Endothelial cell of umbilical vein (primary cell): ENCODE results near the gene TATDN3. TPM values are rescaled to one million over a fixed set of nuclear protein-coding genes. Genes with fewer than 3 reads are reported as not detected.
A peak's percentile ranks its signal among the peaks of the same experiment; 100 is the strongest.

Experiments used
- BruUV-seq: library from RNA; stranded (reverse); fragments of 400-500 nt; replicated peaks from 2 replicates; lab custom pipeline; 2021; lab: Mats Ljungman, UMichigan
- CTCF ChIA-PET: fragments of 300-600, 350-600 bp; sonication (Branson Sonifier 250); formaldehyde crosslinking; loops from one replicate; lab custom pipeline; 2021; ENCODE audit warnings: antibody characterized with exemption, inconsistent platforms; lab: Charles Lee
- POLR2A ChIA-PET: fragments of 300-600, 350-600 bp; sonication (Branson Sonifier 250); formaldehyde crosslinking; loops from one replicate; lab custom pipeline; 2021; ENCODE audit warnings: antibody characterized with exemption, inconsistent platforms; lab: Charles Lee
- DNase-seq: peaks from one replicate; pipeline ENCODE4 v3.0.0-alpha.2; 2011; ENCODE audit warnings: low read depth, low spot score
- FAIRE-seq: peaks from 2 replicates; lab custom pipeline; 2011; peaks lifted over from hg19 to GRCh38; lab: Jason Lieb, UNC
- H2AFZ ChIP-seq: 2 replicates; pipeline ENCODE4 v1.6.0; 2012; ENCODE audit warnings: low read depth, low read length, control low read depth, inconsistent platforms
- H3K27ac ChIP-seq: 2 replicates; pipeline ENCODE4 v1.5.1; 2011; ENCODE audit warnings: low read depth, mild to moderate bottlenecking, control low read depth, low read length, moderate library complexity; ENCODE audit not compliant: insufficient read depth
- H3K27me3 ChIP-seq, 2 experiments: 2 replicates each; pipeline versions ENCODE4 v1.6.0 to v1.6.1; 2011; ENCODE audit warnings: low read length in 2 of 2, mixed read lengths in 1 of 2; ENCODE audit not compliant: control insufficient read depth in 2 of 2, insufficient read depth in 2 of 2
- H3K36me3 ChIP-seq, 2 experiments: 2 replicates in 1 of 2; 3 replicates in 1 of 2; pipeline ENCODE4 v1.5.1; 2011; ENCODE audit warnings: low read length in 2 of 2, mild to moderate bottlenecking in 1 of 2, moderate library complexity in 1 of 2; ENCODE audit not compliant: control insufficient read depth in 2 of 2, insufficient read depth in 2 of 2; ENCODE audit errors: extremely low read depth in 1 of 2
- H3K4me1 ChIP-seq: 3 replicates; pipeline ENCODE4 v1.5.1; 2011; ENCODE audit warnings: mild to moderate bottlenecking, low read length; ENCODE audit not compliant: control insufficient read depth, insufficient read depth; ENCODE audit errors: extremely low read depth
- H3K4me2 ChIP-seq: 2 replicates; pipeline ENCODE4 v1.6.1; 2011; ENCODE audit warnings: low read length, control low read depth, mixed read lengths; ENCODE audit not compliant: insufficient read depth
- H3K4me3 ChIP-seq, 3 experiments: fragments of 200-600 bp in 1 of 3; sonication (generic), shearing (Covaris generic) in 1 of 3; replicated peaks in 1 of 3; 2 replicates each; pipeline ENCODE4 v1.5.1; 2011 to 2016; ENCODE audit warnings: control low read depth in 3 of 3, low read length in 3 of 3, mild to moderate bottlenecking in 2 of 3, inconsistent platforms in 1 of 3, low read depth in 1 of 3, moderate library complexity in 1 of 3; ENCODE audit not compliant: insufficient read depth in 1 of 3
- H3K79me2 ChIP-seq: 2 replicates; pipeline ENCODE4 v1.6.0; 2012; ENCODE audit warnings: low read length, inconsistent platforms; ENCODE audit not compliant: control insufficient read depth, insufficient read depth
- H3K9ac ChIP-seq: replicated peaks from 2 replicates; pipeline ENCODE3; 2011; ENCODE audit warnings: low read length, control low read depth; ENCODE audit not compliant: insufficient read depth; ENCODE audit errors: extremely low read depth
- H3K9me1 ChIP-seq: replicated peaks from 3 replicates; pipeline ENCODE4 v1.6.0; 2011; ENCODE audit warnings: mild to moderate bottlenecking, low read length; ENCODE audit not compliant: control insufficient read depth, insufficient read depth; ENCODE audit errors: extremely low read depth
- H3K9me3 ChIP-seq: replicated peaks from 2 replicates; pipeline ENCODE4 v1.5.1; 2012; ENCODE audit warnings: low read length, inconsistent platforms; ENCODE audit not compliant: control insufficient read depth, insufficient read depth
- H4K20me1 ChIP-seq: replicated peaks from 2 replicates; pipeline ENCODE3; 2011; ENCODE audit warnings: mild to moderate bottlenecking, low read length; ENCODE audit not compliant: control insufficient read depth, insufficient read depth; ENCODE audit errors: extremely low read depth
- EZH2 ChIP-seq: IDR thresholded peaks from 2 replicates; pipeline ENCODE4 v1.6.1; 2012; ENCODE audit warnings: borderline replicate concordance, low read depth, mild to moderate bottlenecking, moderate library complexity, low read length, inconsistent platforms; ENCODE audit not compliant: severe bottlenecking
- FOS ChIP-seq: IDR thresholded peaks from 2 replicates; pipeline ENCODE4 v1.6.1; 2011; ENCODE audit warnings: mild to moderate bottlenecking, low read length, moderate library complexity, borderline replicate concordance; ENCODE audit not compliant: insufficient read depth
- JUN ChIP-seq: IDR thresholded peaks from 2 replicates; pipeline ENCODE4 v1.6.1; 2011; ENCODE audit warnings: borderline replicate concordance, low read depth; ENCODE audit not compliant: insufficient read length, insufficient read depth
- dilution Hi-C: fragments of 300-500 bp; cut with MboI; formaldehyde crosslinking; loops from one replicate; pipeline ENCODE4 v1.15.0; 2019; ENCODE audit warnings: low sequenced_read_pairs; ENCODE audit not compliant: extremely low pct_ligation_motif_present
- intact Hi-C: fragments of 100-400 bp; cut with micrococcal nuclease; formaldehyde crosslinking; loops from one replicate; pipeline ENCODE4 v1.10.0; 2022
- polyA plus RNA-seq, 4 experiments: library from polyadenylated mRNA; depleted of rRNA in 3 of 4; stranded (reverse) in 3 of 4; unstranded in 1 of 4; fragments of >200 nt; gene quantifications; 2 replicates each; pipeline versions ENCODE4 v1.2.1 to v1.2.3, GENCODE V29; 2011 to 2012; ENCODE audit warnings: missing spikeins in 1 of 4
- total RNA-seq: library from RNA; stranded (reverse); gene quantifications from 2 replicates; pipeline ENCODE4 v1.2.3, GENCODE V29; 2021
- TF ChIP-seq, protein P1 (sequence below): IDR thresholded peaks from 2 replicates; pipeline ENCODE4 v1.6.1; 2011; ENCODE audit not compliant: insufficient read depth, insufficient read length
- TF ChIP-seq, protein P2 (sequence below), 2 donors: IDR thresholded peaks; 1 replicate in 1 of 2; 2 replicates in 1 of 2; pipeline ENCODE4 v1.5.1; 2011; ENCODE audit warnings: low read length in 2 of 2, mild to moderate bottlenecking in 2 of 2, moderate library complexity in 2 of 2, control low read depth in 1 of 2, inconsistent platforms in 1 of 2, low read depth in 1 of 2; ENCODE audit not compliant: insufficient read depth in 1 of 2; ENCODE audit errors: extremely low read depth in 1 of 2

Gene TATDN3
- total and polyA plus RNA-seq, 2 donors (not counting 3 experiments of a cell fraction or from before 2014, with no cell fraction given): 4.3 to 8.0 TPM

DNA sequence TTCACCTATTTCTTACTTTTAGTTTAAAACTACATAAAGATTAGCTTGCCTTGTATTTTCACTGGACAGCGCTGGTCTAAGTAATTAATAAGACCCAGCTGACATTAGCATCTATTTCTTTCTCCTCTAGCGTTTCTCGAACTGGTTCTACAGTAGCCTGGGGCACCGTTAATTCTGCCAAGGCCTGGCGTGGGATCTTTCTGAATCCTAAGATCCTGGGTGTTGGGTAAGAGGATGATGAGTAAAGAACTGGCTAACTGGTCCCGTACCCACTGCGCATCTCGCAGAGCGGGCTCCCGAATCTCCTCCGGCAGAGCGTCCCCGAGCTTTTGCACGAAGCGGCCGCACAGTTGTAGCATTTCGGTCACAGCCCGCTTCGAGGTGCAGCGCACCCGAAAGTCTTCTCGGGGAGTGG lies 426 bp upstream of the TATDN3 start:
- dilution Hi-C loops: no loop called here
- POLR2A ChIA-PET: interaction anchor here (1.3 kb wide), 1 partner anchor 183 kb away, joined by 3 read pairs; the partner anchor contains the start of gene ATF3
- CTCF ChIA-PET: interaction anchor here (1.2 to 2.2 kb wide), 5 partner anchors 16 to 314 kb away, joined by 3 to 23 read pairs (median 5); no protein-coding TSS in a partner anchor

More for the DNA sequence above, 426 bp upstream of the TATDN3 start:
- no peaks in the 10 kb centered on the region for H3K36me3 ChIP-seq
- H3K79me2 ChIP-seq: peaks cover 8% of the 10 kb centered on the region
- peak overlapping the region; percentile 77 to 97 (median 94) for H3K4me3 ChIP-seq
- no peaks in the 10 kb centered on the region for H3K27me3 ChIP-seq
- BruUV-seq: TSS peak; percentile 89
- H3K4me2 ChIP-seq: peak overlapping the region; percentile 95
- intact Hi-C loops: loop anchor here (1.0 kb wide), 3 partner anchors 8 to 224 kb away; partner anchors contain the start of genes ANGEL2 and FLVCR1
- H3K9ac ChIP-seq: peak overlapping the region; percentile 97
- peak overlapping the region; percentile 54 for H3K27ac ChIP-seq
- no peak for TF ChIP-seq EZH2
- TF ChIP-seq JUN: no peak
- TF ChIP-seq FOS: no peak
- TF ChIP-seq, protein P1, sequence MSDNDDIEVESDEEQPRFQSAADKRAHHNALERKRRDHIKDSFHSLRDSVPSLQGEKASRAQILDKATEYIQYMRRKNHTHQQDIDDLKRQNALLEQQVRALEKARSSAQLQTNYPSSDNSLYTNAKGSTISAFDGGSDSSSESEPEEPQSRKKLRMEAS: no peak
- TF ChIP-seq, protein P2, sequence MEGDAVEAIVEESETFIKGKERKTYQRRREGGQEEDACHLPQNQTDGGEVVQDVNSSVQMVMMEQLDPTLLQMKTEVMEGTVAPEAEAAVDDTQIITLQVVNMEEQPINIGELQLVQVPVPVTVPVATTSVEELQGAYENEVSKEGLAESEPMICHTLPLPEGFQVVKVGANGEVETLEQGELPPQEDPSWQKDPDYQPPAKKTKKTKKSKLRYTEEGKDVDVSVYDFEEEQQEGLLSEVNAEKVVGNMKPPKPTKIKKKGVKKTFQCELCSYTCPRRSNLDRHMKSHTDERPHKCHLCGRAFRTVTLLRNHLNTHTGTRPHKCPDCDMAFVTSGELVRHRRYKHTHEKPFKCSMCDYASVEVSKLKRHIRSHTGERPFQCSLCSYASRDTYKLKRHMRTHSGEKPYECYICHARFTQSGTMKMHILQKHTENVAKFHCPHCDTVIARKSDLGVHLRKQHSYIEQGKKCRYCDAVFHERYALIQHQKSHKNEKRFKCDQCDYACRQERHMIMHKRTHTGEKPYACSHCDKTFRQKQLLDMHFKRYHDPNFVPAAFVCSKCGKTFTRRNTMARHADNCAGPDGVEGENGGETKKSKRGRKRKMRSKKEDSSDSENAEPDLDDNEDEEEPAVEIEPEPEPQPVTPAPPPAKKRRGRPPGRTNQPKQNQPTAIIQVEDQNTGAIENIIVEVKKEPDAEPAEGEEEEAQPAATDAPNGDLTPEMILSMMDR (IDR thresholded peaks at IDR 0.05; ENCODE audit: extremely low read depth in 1 of 2, insufficient read depth in 1 of 2, low read depth in 1 of 2, low read length in 2 of 2): no peak
- no peaks in the 10 kb centered on the region for H3K9me1 ChIP-seq
- peak overlapping the region; percentile 97 for H2AFZ ChIP-seq
- DNase-seq (no peak), FAIRE-seq (no peak)
- no peaks in the 10 kb centered on the region for H4K20me1 ChIP-seq
- peaks cover 21% of the 10 kb centered on the region for H3K4me1 ChIP-seq
- H3K9me3 ChIP-seq: no peaks in the 10 kb centered on the region
